Kidney epithelial cell (primary cell): ENCODE data around the gene PIEZO1. TPM values are rescaled to one million over a fixed set of nuclear protein-coding genes. Genes with fewer than 3 reads are reported as not detected.

Source experiments
- DNase-seq: peaks from one replicate; pipeline ENCODE4 v3.0.0-alpha.2; 2010; ENCODE audit warnings: low read depth
- H3K27me3 ChIP-seq: 2 replicates; pipeline ENCODE4 v1.6.0; 2011; ENCODE audit warnings: low read length; ENCODE audit not compliant: control insufficient read depth, insufficient read depth
- H3K36me3 ChIP-seq: 2 replicates; pipeline ENCODE4 v1.5.1; 2011; ENCODE audit warnings: low read length; ENCODE audit not compliant: control insufficient read depth, insufficient read depth
- H3K4me3 ChIP-seq: 2 replicates; pipeline ENCODE4 v1.5.1; 2011; ENCODE audit warnings: low read depth, mild to moderate bottlenecking, control low read depth, low read length
- CTCF ChIP-seq: IDR thresholded peaks from 2 replicates; pipeline ENCODE4 v1.5.1; 2011; ENCODE audit warnings: mild to moderate bottlenecking, moderate library complexity, low read length, control low read depth, inconsistent platforms; ENCODE audit not compliant: insufficient read depth, poor library complexity, severe bottlenecking
- total RNA-seq: library from RNA; depleted of rRNA; stranded (reverse); fragments of >200 nt; gene quantifications from 2 replicates; pipeline ENCODE4 v1.2.3, GENCODE V29; 2015

Gene PIEZO1
- total RNA-seq, 1 donor from 2014 or later: 309 TPM

DNA sequence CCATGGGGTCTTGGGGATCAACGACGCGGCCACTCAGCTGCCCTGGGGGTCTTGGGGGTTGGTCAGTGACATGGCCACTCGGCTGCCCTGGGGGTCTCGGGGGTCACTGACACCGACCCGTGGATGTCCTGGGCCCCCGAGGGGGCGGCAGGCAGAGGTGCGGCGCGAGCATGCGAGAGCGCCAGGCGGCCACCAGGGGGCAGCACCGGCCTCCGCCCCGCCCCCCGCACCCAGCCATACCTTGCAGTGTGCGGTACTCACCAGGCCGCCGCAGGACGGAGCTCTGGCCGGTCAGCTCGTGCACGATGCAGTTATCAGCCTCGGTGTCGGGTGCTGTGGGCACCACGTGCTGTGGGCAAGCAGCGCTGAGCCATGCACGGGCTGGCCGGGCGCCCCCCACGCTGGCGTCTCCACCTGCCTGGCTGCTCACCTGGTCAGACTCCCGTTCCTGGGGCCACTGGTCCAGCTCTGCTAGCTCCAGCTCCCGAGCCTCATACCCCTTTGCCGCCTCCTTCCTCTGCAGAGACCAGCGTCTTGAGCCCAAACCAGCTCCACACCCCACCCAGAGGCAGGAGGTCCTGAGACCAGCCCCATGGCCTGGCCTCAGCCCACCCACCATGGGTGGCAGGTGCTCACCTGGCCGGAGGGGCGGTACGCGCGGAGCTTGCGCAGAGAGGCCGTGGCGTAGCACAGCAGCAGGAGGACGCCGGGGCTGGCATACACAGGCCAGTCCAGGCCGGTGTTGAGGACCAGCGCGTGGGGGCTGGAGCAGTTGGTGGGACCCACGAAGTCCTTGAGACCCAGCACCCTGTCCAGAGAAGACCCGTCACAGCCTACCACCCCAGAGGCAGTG is 47.5 kb downstream of the PIEZO1 start:
- TF ChIP-seq CTCF: peak; percentile 79
- H3K36me3 ChIP-seq: peaks cover 4% of the 10 kb centered on the region
- no peak for DNase-seq
- no peaks in the 10 kb centered on the region for H3K27me3 ChIP-seq
- H3K4me3 ChIP-seq: no peak overlapping the region

DNA sequence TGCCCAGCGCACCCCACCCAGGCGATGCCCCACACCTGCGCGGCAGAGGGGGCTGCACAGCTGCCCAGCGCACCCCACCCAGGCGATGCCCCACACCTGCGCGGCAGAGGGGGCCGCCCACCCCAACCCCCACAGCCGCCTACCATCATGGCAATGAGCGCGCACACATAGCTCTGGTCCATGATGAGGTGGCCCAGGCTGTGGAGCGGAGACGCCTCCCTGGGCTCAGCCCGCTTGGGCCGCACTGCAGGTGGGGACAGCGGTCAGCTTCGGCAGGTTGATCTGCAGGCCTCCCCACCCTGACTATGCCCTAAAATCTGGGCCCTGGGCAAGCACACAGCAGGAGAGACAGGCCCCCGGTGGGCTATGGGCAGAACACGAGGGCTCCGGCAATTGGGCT is 48.5 kb downstream of the PIEZO1 start:
- Histone ChIP-seq H3K36me3 (peaks cover 2% of the 10 kb centered on the region), H3K27me3 (no peaks in the 10 kb centered on the region), H3K4me3 (no peak overlapping the region)
- no peak for DNase-seq
- TF ChIP-seq CTCF: no peak

DNA sequence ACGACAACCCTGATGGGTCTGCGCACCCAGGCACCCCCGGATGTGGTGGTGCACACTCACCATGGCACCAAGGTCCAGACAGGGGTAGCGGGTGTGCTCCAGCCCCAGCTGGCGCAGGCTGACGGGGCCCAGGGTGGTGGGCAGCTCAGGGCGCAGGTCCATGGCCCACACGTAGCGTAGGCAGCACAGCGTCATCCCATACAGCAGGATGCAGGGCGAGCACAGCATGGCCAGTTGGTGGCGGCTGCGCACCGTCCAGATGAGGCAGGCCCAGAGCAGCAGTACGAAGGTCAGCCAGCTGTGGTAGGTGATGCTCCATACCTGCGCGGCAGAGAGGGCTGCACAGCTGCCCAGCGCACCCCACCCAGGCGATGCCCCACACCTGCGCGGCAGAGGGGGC is 48.9 kb downstream of the PIEZO1 start:
- Histone ChIP-seq H3K36me3 (peaks cover 2% of the 10 kb centered on the region), H3K4me3 (no peak overlapping the region), H3K27me3 (no peaks in the 10 kb centered on the region)
- no peak for DNase-seq
- no peak for TF ChIP-seq CTCF

GRCh38 chr16:88735616-88736015 is 49.4 kb downstream of the PIEZO1 start:
- no peaks in the 10 kb centered on the region for H3K27me3 ChIP-seq
- H3K36me3 ChIP-seq: peaks cover 2% of the 10 kb centered on the region
- DNase-seq: no peak
- no peak for TF ChIP-seq CTCF
- H3K4me3 ChIP-seq: no peak overlapping the region

DNA sequence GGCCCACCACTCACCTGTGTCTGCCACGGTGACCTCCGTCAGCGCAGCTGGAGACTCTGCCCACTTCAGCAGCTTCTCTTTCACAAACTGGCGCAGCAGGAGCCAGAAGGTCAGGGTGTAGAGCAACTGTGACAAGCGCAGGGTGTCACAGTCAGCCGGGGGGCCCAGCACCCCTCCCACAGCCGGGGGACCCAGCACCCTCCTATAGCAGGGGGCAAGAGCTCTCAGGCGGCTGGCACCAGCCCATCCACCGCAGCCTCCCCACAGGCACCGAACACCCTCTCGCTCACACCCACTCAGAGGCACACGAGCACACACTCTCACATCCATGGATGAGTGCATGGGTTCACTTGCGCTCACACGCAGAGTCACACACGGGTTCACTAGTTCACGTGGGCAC is 49.9 kb downstream of the PIEZO1 start:
- no peak for DNase-seq
- Histone ChIP-seq H3K4me3 (no peak overlapping the region), H3K36me3 (peaks cover 2% of the 10 kb centered on the region), H3K27me3 (no peaks in the 10 kb centered on the region)
- no peak for TF ChIP-seq CTCF

- peaks cover 2% of the 10 kb centered on the region for H3K36me3 ChIP-seq
- no peak overlapping the region for H3K4me3 ChIP-seq
- no peak for DNase-seq
- H3K27me3 ChIP-seq: no peaks in the 10 kb centered on the region
- no peak for TF ChIP-seq CTCF
Measured at GRCh38 chr16:88734361-88734728, 50.7 kb downstream of the PIEZO1 start.
